GM23338 (cell line): ENCODE results near the gene SLC22A17. TPM values are rescaled to one million over a fixed set of nuclear protein-coding genes. Genes with fewer than 3 reads are reported as not detected.
A peak's percentile ranks its signal among the peaks of the same experiment; 100 is the strongest.

ENCODE experiments used
- ATAC-seq: fragments of 200-7000 bp; cut with Tn5 transposase; 3 replicates; pipeline ENCODE4 v1.9.1; 2020
- DNase-seq: peaks from one replicate; pipeline ENCODE4 v3.0.0-alpha.2; 2015; ENCODE audit warnings: low spot score
- H2AFZ ChIP-seq: fragments of 200-600 bp; sonication (generic); 2 replicates; pipeline ENCODE4 v1.8.0; 2016; ENCODE audit warnings: antibody characterized with exemption, mild to moderate bottlenecking, moderate library complexity
- H3F3A ChIP-seq: fragments of 200-600 bp; sonication (generic); replicated peaks from 2 replicates; pipeline ENCODE4 v1.8.0; 2017; ENCODE audit warnings: antibody characterized with exemption, mixed run types, low read depth
- H3K27ac ChIP-seq: fragments of 200-600 bp; sonication (generic); 2 replicates; pipeline ENCODE4 v1.6.1; 2016; ENCODE audit warnings: low read depth
- H3K27me3 ChIP-seq: fragments of 200-600 bp; sonication (generic); 2 replicates; pipeline ENCODE4 v1.8.0; 2016; ENCODE audit warnings: mild to moderate bottlenecking, mixed run types, moderate library complexity; ENCODE audit not compliant: insufficient read depth
- H3K36me3 ChIP-seq: fragments of 200-600 bp; sonication (generic); 2 replicates; pipeline ENCODE4 v1.8.0; 2016; ENCODE audit warnings: mild to moderate bottlenecking; ENCODE audit not compliant: insufficient read depth
- H3K4me1 ChIP-seq: fragments of 200-600 bp; sonication (generic); 2 replicates; pipeline ENCODE4 v1.8.0; 2016; ENCODE audit warnings: mild to moderate bottlenecking, moderate library complexity; ENCODE audit not compliant: insufficient read depth
- H3K4me2 ChIP-seq: fragments of 200-600 bp; sonication (generic); 2 replicates; pipeline ENCODE4 v1.7.1; 2017; ENCODE audit warnings: mixed run types
- H3K4me3 ChIP-seq: fragments of 200-600 bp; sonication (generic); 2 replicates; pipeline ENCODE4 v1.6.1; 2016; ENCODE audit warnings: mixed run types
- H3K79me2 ChIP-seq: fragments of 200-600 bp; sonication (generic); replicated peaks from 2 replicates; pipeline ENCODE4 v1.8.0; 2017; ENCODE audit warnings: mild to moderate bottlenecking; ENCODE audit not compliant: insufficient read depth
- H3K9me2 ChIP-seq: fragments of 200-600 bp; sonication (generic); 2 replicates; pipeline ENCODE4 v1.8.0; 2017; ENCODE audit not compliant: insufficient read depth
- H4K20me1 ChIP-seq: fragments of 200-600 bp; sonication (generic); replicated peaks from 2 replicates; pipeline ENCODE4 v1.8.0; 2017; ENCODE audit warnings: mild to moderate bottlenecking; ENCODE audit not compliant: insufficient read depth
- H3K27ac Mint-ChIP-seq: 2 replicates; pipeline ENCODE4 v1.8.0; 2020; ENCODE audit warnings: inconsistent platforms, mild to moderate bottlenecking, moderate library complexity, mixed read lengths
- H3K27me3 Mint-ChIP-seq: 3 replicates; pipeline ENCODE4 v1.8.0; 2022; ENCODE audit warnings: low read depth, mild to moderate bottlenecking, moderate library complexity, mixed read lengths, inconsistent platforms; ENCODE audit not compliant: insufficient read depth, poor library complexity
- H3K36me3 Mint-ChIP-seq: 3 replicates; pipeline ENCODE4 v1.8.0; 2021; ENCODE audit warnings: low read depth, mild to moderate bottlenecking, inconsistent platforms, moderate library complexity, mixed read lengths
- H3K4me1 Mint-ChIP-seq: 3 replicates; pipeline ENCODE4 v1.8.0; 2020; ENCODE audit warnings: mild to moderate bottlenecking, inconsistent platforms, mixed read lengths
- H3K4me3 Mint-ChIP-seq: 3 replicates; pipeline ENCODE4 v1.8.0; 2021; ENCODE audit warnings: moderate library complexity, mild to moderate bottlenecking, inconsistent platforms, mixed read lengths
- H3K9me3 Mint-ChIP-seq: 3 replicates; pipeline ENCODE4 v1.8.0; 2020; ENCODE audit warnings: moderate library complexity, mild to moderate bottlenecking, inconsistent platforms, mixed read lengths
- CREB1 ChIP-seq: fragments of 250-450 bp; sonication (Bioruptor Pico); IDR thresholded peaks from 2 replicates; pipeline ENCODE4 v1.5.0; 2020; ENCODE audit warnings: low read depth, mild to moderate bottlenecking, moderate library complexity
- EZH2 ChIP-seq: fragments of 200-600 bp; sonication (generic); IDR thresholded peaks from one replicate; pipeline ENCODE4 v1.8.0; 2017; ENCODE audit warnings: antibody characterized with exemption, mild to moderate bottlenecking, low read depth; ENCODE audit not compliant: unreplicated experiment
- EZH2phosphoT487 ChIP-seq: fragments of 200-600 bp; sonication (generic); IDR thresholded peaks from one replicate; pipeline ENCODE4 v1.8.1; 2018; ENCODE audit warnings: antibody characterized with exemption; ENCODE audit not compliant: unreplicated experiment
- JUNB ChIP-seq: IDR thresholded peaks from one replicate; pipeline ENCODE4 v1.6.1; 2016; ENCODE audit warnings: antibody characterized with exemption; ENCODE audit not compliant: unreplicated experiment
- NANOG ChIP-seq: IDR thresholded peaks from 2 replicates; pipeline ENCODE4 v1.6.1; 2016; ENCODE audit warnings: antibody characterized with exemption, borderline replicate concordance
- POLR2AphosphoS5 ChIP-seq: IDR thresholded peaks from 2 replicates; pipeline ENCODE4 v1.6.1; 2016; ENCODE audit warnings: antibody characterized with exemption, low read depth
- STAT1 ChIP-seq: IDR thresholded peaks from one replicate; pipeline ENCODE4 v1.6.1; 2016; ENCODE audit warnings: antibody characterized with exemption; ENCODE audit not compliant: unreplicated experiment
- ZNF114 ChIP-seq: fragments of 250-450 bp; sonication (Bioruptor Pico); IDR thresholded peaks from 2 replicates; pipeline ENCODE4 v1.5.0; 2020; ENCODE audit warnings: mild to moderate bottlenecking, moderate library complexity
- ZNF331 ChIP-seq: fragments of 250-450 bp; sonication (Bioruptor Pico); IDR thresholded peaks from 2 replicates; pipeline ENCODE4 v1.5.0; 2020; ENCODE audit warnings: low read depth, mild to moderate bottlenecking, moderate library complexity
- polyA plus RNA-seq: library from polyadenylated mRNA; unstranded; fragments of >200 nt; fragmentation: Nextera tagmentation; extraction: Ambion mirVana; gene quantifications from 2 replicates; pipeline ENCODE4 v1.2.1, GENCODE V29; 2016
- total RNA-seq: library from RNA; depleted of rRNA; stranded (reverse); fragments of >200 nt; shearing (Covaris generic); gene quantifications from 2 replicates; pipeline ENCODE4 v1.2.3, GENCODE V29; 2014
- TF ChIP-seq, protein P1 (sequence below), 2 experiments: fragments of 200-600 bp in 1 of 2; sonication (generic) in 1 of 2; conservative IDR thresholded peaks; 2 replicates each; pipeline versions ENCODE4 v1.5.1 to v1.6.1; 2016 to 2017; ENCODE audit warnings: antibody characterized with exemption in 2 of 2, low read depth in 2 of 2, mild to moderate bottlenecking in 2 of 2, moderate library complexity in 1 of 2
- TF ChIP-seq, protein P2 (sequence below): IDR thresholded peaks from one replicate; pipeline ENCODE4 v1.6.1; 2018; ENCODE audit warnings: antibody characterized with exemption; ENCODE audit not compliant: unreplicated experiment

The SLC22A17 gene
- total and polyA plus RNA-seq, 2 experiments from 2014 or later = 28.6 to 56.6 TPM

DNA sequence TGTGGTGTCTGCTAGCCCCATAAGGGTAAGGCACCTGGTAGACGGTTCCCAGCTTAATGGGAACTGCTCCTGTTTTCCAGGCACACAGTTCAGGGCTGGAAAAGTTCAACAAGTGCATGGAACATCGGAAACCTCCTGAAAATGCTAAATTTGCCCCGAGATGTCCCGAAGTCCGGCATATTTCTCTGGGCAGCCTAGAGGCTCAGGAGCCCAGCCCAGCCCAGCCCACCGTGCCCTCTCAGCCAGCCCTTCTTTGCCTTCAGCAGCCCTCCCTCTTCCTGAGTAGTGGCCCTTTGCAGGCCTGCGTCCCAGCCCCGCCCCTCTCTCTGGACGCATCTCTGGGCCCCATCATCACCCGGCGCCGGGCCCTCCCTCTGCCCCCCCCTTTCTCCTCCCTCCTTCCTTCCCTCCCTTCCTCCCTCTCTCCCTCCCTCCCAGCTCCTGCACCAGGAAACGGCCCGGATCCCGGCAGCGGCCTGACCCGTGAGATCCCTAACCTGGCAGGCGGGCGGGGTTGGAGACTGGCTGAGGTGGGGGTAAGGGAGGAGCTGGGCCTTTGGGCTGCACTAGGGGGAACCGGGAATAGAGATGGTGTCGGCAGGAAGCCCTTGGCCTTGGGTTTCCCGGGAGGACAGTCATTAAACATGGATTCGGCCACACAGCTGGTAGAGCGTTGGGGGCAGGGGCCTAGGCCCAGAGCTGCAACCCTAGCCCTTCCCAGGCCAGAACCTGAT lies 46.1 kb downstream of the SLC22A17 start, which contains the start of gene BCL2L2 (continued):
- no peak for TF ChIP-seq NANOG

DNA sequence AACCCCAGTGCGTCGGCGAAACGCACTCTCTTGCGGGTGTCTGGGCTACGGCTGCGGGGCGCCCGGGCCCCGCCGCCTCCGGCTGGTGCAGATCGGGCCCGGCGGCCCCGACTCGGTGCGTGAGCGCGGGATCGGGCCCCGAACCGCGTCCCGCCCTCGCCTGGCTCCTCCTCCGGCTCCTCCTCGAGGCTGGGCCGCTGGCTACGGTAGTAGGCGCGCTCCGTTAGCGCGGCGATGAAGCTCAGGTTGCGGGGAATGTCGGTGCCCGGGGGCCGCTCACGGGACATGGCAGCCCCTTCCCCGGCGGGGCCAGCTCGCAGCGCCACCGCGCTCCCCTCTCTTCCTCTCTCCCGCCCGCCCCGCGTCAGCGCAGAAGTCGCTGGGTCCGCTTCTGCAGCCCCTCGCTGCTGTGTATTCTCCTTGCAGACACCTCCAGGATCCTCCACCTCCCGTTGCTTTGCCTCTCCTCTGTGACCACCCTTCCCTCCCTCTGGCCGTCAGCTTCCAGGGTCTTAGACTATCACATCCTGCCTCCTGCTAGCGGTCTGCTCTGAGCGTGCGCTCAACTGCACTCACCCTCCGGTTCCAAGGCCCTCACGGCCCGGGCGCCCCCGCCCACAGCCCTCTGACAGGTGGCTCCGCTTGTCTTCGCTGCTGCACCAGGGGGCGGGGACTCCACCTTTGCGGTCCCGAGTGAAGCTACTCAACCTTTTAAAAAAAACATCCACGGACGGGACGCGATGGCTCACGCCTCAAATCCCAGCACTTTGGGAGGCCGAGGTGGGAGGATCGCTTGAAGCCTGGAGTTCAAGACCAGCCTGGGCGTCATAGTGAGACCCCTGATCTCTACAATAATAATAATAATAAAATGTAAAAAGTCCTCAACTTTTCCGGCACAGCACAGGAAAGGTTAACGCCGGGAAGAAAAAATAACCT lies 50.1 kb downstream of the SLC22A17 start, which contains the start of gene PPP1R3E:
PPP1R3E (minus strand) TSS at position 570 of the 936 bp plus-strand sequence; CDS start at position 287, 283 bp downstream.
- no peaks in the 10 kb centered on the region; the same call in 2 of the 3 replicates for H3K9me3 Mint-ChIP-seq
- ATAC-seq = peak; percentile 35
- Histone ChIP-seq H3K27ac (peak within 1 kb of the TSS; percentile 84; the same call in 1 of the 2 replicates), H3K4me3 (peak within 1 kb of the TSS; percentile 90), H3F3A (peaks cover 15% of the 10 kb centered on the region), H3K36me3 (no peaks in the 10 kb centered on the region), H3K27me3 (peaks cover 60% of the 10 kb centered on the region), H4K20me1 (peaks cover 8% of the 10 kb centered on the region), H3K4me1 (peaks cover 24% of the 10 kb centered on the region), H3K79me2 (peaks cover 5% of the 10 kb centered on the region; the same call in 1 of the 2 replicates), H2AFZ (peak within 1 kb of the TSS; percentile 85), H3K4me2 (peak within 1 kb of the TSS; percentile 97), H3K9me2 (no peaks in the 10 kb centered on the region)
- H3K4me3 Mint-ChIP-seq = peak within 1 kb of the TSS; percentile 94
- peaks cover 45% of the 10 kb centered on the region for H3K27me3 Mint-ChIP-seq
- H3K36me3 Mint-ChIP-seq = peaks cover 4% of the 10 kb centered on the region; the same call in 1 of the 3 replicates
- peak; percentile 76 for DNase-seq
- peak within 1 kb of the TSS; percentile 88 for H3K27ac Mint-ChIP-seq
- H3K4me1 Mint-ChIP-seq = peaks cover 18% of the 10 kb centered on the region
- TF ChIP-seq EZH2phosphoT487 = no peak
- no peak for TF ChIP-seq NANOG
- no peak for TF ChIP-seq ZNF114 (CRISPR knock-in tag)
- TF ChIP-seq ZNF331 (CRISPR knock-in tag) = no peak
- no peak for TF ChIP-seq STAT1
- no peak for TF ChIP-seq EZH2
- TF ChIP-seq, protein P1, sequence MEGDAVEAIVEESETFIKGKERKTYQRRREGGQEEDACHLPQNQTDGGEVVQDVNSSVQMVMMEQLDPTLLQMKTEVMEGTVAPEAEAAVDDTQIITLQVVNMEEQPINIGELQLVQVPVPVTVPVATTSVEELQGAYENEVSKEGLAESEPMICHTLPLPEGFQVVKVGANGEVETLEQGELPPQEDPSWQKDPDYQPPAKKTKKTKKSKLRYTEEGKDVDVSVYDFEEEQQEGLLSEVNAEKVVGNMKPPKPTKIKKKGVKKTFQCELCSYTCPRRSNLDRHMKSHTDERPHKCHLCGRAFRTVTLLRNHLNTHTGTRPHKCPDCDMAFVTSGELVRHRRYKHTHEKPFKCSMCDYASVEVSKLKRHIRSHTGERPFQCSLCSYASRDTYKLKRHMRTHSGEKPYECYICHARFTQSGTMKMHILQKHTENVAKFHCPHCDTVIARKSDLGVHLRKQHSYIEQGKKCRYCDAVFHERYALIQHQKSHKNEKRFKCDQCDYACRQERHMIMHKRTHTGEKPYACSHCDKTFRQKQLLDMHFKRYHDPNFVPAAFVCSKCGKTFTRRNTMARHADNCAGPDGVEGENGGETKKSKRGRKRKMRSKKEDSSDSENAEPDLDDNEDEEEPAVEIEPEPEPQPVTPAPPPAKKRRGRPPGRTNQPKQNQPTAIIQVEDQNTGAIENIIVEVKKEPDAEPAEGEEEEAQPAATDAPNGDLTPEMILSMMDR (conservative IDR thresholded peaks at IDR 0.05; ENCODE audit: low read depth in 2 of 2) = no peak
- TF ChIP-seq POLR2AphosphoS5 = no peak
- no peak for TF ChIP-seq JUNB
- TF ChIP-seq, protein P2, sequence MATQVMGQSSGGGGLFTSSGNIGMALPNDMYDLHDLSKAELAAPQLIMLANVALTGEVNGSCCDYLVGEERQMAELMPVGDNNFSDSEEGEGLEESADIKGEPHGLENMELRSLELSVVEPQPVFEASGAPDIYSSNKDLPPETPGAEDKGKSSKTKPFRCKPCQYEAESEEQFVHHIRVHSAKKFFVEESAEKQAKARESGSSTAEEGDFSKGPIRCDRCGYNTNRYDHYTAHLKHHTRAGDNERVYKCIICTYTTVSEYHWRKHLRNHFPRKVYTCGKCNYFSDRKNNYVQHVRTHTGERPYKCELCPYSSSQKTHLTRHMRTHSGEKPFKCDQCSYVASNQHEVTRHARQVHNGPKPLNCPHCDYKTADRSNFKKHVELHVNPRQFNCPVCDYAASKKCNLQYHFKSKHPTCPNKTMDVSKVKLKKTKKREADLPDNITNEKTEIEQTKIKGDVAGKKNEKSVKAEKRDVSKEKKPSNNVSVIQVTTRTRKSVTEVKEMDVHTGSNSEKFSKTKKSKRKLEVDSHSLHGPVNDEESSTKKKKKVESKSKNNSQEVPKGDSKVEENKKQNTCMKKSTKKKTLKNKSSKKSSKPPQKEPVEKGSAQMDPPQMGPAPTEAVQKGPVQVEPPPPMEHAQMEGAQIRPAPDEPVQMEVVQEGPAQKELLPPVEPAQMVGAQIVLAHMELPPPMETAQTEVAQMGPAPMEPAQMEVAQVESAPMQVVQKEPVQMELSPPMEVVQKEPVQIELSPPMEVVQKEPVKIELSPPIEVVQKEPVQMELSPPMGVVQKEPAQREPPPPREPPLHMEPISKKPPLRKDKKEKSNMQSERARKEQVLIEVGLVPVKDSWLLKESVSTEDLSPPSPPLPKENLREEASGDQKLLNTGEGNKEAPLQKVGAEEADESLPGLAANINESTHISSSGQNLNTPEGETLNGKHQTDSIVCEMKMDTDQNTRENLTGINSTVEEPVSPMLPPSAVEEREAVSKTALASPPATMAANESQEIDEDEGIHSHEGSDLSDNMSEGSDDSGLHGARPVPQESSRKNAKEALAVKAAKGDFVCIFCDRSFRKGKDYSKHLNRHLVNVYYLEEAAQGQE = no peak
- no peak for TF ChIP-seq CREB1
